NB4 (cell line): ENCODE measurements around the gene SEMA3B.

ENCODE experiments used
- CTCF ChIP-seq: IDR thresholded peaks from one replicate; pipeline ENCODE4 v1.5.1; 2012; ENCODE audit warnings: low read depth, low read length
- POLR2A ChIP-seq: IDR thresholded peaks from 2 replicates; pipeline ENCODE4 v1.6.1; 2011; ENCODE audit warnings: mild to moderate bottlenecking; ENCODE audit not compliant: insufficient read length; ENCODE audit errors: extremely low read depth

- TF ChIP-seq CTCF (no peak), POLR2A (no peak)
Observed at GRCh38 chr3:50278880-50279224, 9.9 kb downstream of the SEMA3B start, which contains the start of gene LSMEM2.
